Panc1 (cell line): Measurements from ENCODE around the gene NEK4.

Experiments used
- CTCF ChIP-seq: fragments of 450-650 bp; IDR thresholded peaks from 2 replicates; pipeline ENCODE4 v1.5.1; 2017; ENCODE audit warnings: mild to moderate bottlenecking
- POLR2AphosphoS5 ChIP-seq: IDR thresholded peaks from 2 replicates; pipeline ENCODE4 v1.6.1; 2012; ENCODE audit warnings: mild to moderate bottlenecking, low read depth, low read length, moderate library complexity
- TCF7L2 ChIP-seq: IDR thresholded peaks from 2 replicates; pipeline ENCODE4 v1.6.1; 2011; ENCODE audit warnings: mild to moderate bottlenecking, low read depth, low read length, inconsistent platforms

- TF ChIP-seq CTCF (no peak), TCF7L2 (no peak), POLR2AphosphoS5 (no peak)
These were observed 25.7 kb upstream of the NEK4 start for GRCh38 chr3:52796411-52796810.
